ENCODE data around the gene KLHL22.

Gene KLHL22

GRCh38 chr22:20397498-20397897 is 98.1 kb downstream of the KLHL22 start:
- H3K79me2 ChIP-seq, result no peaks in the 10 kb centered on the region
- no peak overlapping the region for H3K4me3 ChIP-seq (ENCODE audit: low read depth, low read length)
- TF ChIP-seq, protein P1, sequence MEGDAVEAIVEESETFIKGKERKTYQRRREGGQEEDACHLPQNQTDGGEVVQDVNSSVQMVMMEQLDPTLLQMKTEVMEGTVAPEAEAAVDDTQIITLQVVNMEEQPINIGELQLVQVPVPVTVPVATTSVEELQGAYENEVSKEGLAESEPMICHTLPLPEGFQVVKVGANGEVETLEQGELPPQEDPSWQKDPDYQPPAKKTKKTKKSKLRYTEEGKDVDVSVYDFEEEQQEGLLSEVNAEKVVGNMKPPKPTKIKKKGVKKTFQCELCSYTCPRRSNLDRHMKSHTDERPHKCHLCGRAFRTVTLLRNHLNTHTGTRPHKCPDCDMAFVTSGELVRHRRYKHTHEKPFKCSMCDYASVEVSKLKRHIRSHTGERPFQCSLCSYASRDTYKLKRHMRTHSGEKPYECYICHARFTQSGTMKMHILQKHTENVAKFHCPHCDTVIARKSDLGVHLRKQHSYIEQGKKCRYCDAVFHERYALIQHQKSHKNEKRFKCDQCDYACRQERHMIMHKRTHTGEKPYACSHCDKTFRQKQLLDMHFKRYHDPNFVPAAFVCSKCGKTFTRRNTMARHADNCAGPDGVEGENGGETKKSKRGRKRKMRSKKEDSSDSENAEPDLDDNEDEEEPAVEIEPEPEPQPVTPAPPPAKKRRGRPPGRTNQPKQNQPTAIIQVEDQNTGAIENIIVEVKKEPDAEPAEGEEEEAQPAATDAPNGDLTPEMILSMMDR (IDR thresholded peaks at IDR 0.05), result no peak
- H3K4me2 ChIP-seq (ENCODE audit: low read length), result no peak overlapping the region
- H3K9me3 ChIP-seq (ENCODE audit: control insufficient read depth, low read length), result no peaks in the 10 kb centered on the region
- H3K36me3 ChIP-seq (ENCODE audit: control insufficient read depth, insufficient read depth, low read length), result no peaks in the 10 kb centered on the region
- H3K9ac ChIP-seq, result no peak overlapping the region
- no peak overlapping the region for H2AFZ ChIP-seq
- H3K27ac ChIP-seq, result no peak overlapping the region
- no peaks in the 10 kb centered on the region for H3K27me3 ChIP-seq (ENCODE audit: control insufficient read depth, insufficient read depth, low read length)
- H3K4me1 ChIP-seq, result no peaks in the 10 kb centered on the region

GRCh38 chr22:20396639-20397038 is 99.0 kb downstream of the KLHL22 start:
- no peaks in the 10 kb centered on the region for H3K9me3 ChIP-seq (ENCODE audit: control insufficient read depth, low read length)
- no peak overlapping the region for H3K9ac ChIP-seq
- no peaks in the 10 kb centered on the region for H3K27me3 ChIP-seq (ENCODE audit: control insufficient read depth, insufficient read depth, low read length)
- H3K4me3 ChIP-seq (ENCODE audit: low read depth, low read length), result no peak overlapping the region
- H3K27ac ChIP-seq, result no peak overlapping the region
- H3K4me1 ChIP-seq, result no peaks in the 10 kb centered on the region
- H3K36me3 ChIP-seq (ENCODE audit: control insufficient read depth, insufficient read depth, low read length), result no peaks in the 10 kb centered on the region
- TF ChIP-seq, protein P1 (IDR thresholded peaks at IDR 0.05), result no peak
- no peak overlapping the region for H3K4me2 ChIP-seq (ENCODE audit: low read length)
- H2AFZ ChIP-seq, result no peak overlapping the region
- no peaks in the 10 kb centered on the region for H3K79me2 ChIP-seq

- Histone ChIP-seq H3K79me2 (no peaks in the 10 kb centered on the region), H3K27me3 (ENCODE audit: control insufficient read depth, insufficient read depth, low read length) (no peaks in the 10 kb centered on the region), H3K9me3 (ENCODE audit: control insufficient read depth, low read length) (no peaks in the 10 kb centered on the region), H3K4me3 (ENCODE audit: low read depth, low read length) (no peak overlapping the region), H3K4me1 (no peaks in the 10 kb centered on the region), H3K36me3 (ENCODE audit: control insufficient read depth, insufficient read depth, low read length) (no peaks in the 10 kb centered on the region), H2AFZ (no peak overlapping the region), H3K4me2 (ENCODE audit: low read length) (no peak overlapping the region), H3K9ac (no peak overlapping the region), H3K27ac (no peak overlapping the region)
- TF ChIP-seq, protein P1 (IDR thresholded peaks at IDR 0.05), result no peak
Observed at GRCh38 chr22:20395907-20396287, 99.7 kb downstream of the KLHL22 start.

- Histone ChIP-seq H2AFZ (no peak overlapping the region), H3K4me3 (ENCODE audit: low read depth, low read length) (no peak overlapping the region), H3K4me1 (no peaks in the 10 kb centered on the region), H3K27ac (no peak overlapping the region), H3K4me2 (ENCODE audit: low read length) (no peak overlapping the region), H3K9ac (no peak overlapping the region), H3K79me2 (no peaks in the 10 kb centered on the region), H3K36me3 (ENCODE audit: control insufficient read depth, insufficient read depth, low read length) (no peaks in the 10 kb centered on the region), H3K27me3 (ENCODE audit: control insufficient read depth, insufficient read depth, low read length) (no peaks in the 10 kb centered on the region), H3K9me3 (ENCODE audit: control insufficient read depth, low read length) (no peaks in the 10 kb centered on the region)
- TF ChIP-seq, protein P1 (IDR thresholded peaks at IDR 0.05), result no peak
Observed at GRCh38 chr22:20395181-20395906, 100.3 kb downstream of the KLHL22 start.
